Activated CD8-positive, alpha-beta memory T cell treated with anti-CD3 and anti-CD28 coated beads, Interleukin-2, amount 50 U/mL, for 24 hours (primary cell): ENCODE results near the gene USP40.

ENCODE experiments used
- DNase-seq: peaks from one replicate; pipeline ENCODE4 v3.0.0-alpha.2; 2020; ENCODE audit errors: extremely low read depth

The USP40 gene

GRCh38 chr2:233495503-233496496 is 70.8 kb downstream of the USP40 start:
- DNase-seq: no peak

DNA sequence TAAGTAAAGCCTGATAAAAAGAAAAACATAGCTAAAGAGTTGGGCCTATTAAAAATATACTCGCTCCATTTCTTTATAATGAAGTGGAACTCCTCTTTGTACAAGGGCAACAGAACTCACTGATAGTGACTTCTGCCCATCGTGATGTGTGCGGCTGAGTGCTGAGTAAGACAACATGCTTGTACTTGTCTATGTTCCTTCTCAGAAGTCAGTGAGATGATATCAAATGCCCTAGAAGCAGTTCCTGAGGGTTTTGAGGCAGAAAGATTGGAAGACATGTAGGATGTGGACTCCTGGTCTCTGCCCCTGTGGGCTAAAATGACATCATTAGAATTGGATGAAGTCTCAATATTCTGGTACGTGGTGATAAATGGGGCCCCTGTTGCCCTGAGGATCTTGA is 73.8 kb downstream of the USP40 start:
- no peak for DNase-seq

- DNase-seq: no peak
Measured at GRCh38 chr2:233492078-233492477, 74.5 kb downstream of the USP40 start.

DNA sequence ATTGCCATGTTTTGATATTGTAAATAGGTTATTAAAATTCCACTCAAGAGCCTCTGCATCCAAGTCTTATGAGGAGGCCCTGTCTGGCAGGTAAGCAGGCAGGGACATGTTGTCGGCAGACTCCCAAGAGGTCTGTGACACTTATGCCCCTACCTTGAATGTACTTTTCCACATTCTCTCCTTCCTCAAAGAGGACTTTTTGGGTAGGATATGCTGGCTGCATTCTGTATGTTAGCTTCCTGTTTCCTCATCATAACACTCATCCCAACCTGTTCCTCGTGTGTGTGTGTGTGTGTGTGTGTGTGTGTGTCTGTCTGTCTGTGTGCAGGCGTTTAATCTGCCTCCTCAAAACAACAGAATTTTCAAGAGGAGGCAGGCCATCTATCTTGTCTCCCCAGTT is 75.3 kb downstream of the USP40 start:
- no peak for DNase-seq

DNA sequence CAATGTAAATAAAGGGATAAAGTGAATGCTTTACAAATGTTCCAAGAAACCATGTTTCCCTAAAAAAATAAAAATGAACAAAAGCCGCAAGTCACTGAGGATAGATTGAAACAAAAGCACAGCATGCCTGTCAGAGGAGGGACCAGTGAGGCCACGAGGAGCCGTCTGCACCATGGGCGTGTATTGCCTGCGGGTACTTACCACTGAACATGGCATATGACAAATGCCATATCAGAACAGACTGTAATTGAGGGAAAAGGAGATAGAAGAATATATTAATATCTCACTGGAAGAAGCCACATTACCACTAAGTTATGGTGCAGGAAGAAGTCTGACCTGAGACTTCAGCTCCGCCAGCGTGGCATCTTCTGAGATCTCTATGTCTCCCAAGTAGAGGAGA is 75.8 kb downstream of the USP40 start:
- DNase-seq: no peak

- no peak for DNase-seq
Measured at GRCh38 chr2:233489666-233490065, 76.9 kb downstream of the USP40 start.

GRCh38 chr2:233489143-233489542 is 77.4 kb downstream of the USP40 start:
- no peak for DNase-seq

- DNase-seq: no peak
Measured at GRCh38 chr2:233487748-233488345, 78.7 kb downstream of the USP40 start.

GRCh38 chr2:233486778-233487552 is 79.6 kb downstream of the USP40 start:
- no peak for DNase-seq

DNA sequence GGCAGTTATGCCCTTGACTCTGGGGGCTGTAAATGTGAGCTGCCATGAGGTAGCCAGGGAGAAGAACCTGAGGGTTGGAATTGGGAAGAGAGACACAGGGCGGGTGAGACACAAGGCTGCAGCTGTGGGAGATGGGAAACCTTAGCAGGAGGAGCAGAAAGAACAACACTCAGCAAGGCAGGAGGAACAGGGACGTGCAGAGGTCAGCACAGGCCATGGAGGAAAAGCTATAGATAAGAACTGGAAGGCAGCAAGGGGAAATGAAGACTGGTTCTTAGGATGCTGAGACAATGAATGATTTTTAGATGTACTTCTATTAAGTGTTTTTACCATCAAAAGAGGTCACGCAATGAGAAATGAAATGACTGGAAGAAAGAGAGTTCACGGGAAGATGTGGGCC is 80.2 kb downstream of the USP40 start:
- no peak for DNase-seq

DNA sequence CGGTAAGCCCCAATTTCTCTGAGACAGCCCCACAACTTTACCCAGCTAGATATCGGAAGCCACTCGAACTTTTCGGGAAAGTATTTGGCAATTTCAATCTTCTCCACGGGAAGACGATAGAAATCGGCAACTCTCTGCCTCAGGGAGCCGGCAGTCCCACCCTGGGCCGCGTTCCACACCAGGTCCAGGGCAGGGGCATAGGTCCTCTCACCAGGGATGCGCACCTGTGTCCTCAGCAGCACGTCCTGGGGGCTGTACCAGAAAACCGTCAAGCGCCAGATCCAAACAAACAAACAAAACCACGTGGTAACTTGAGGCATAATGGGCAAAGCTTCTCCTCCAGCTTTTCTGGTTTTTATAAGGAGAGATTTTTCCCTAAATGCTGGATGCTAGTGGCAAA is 80.9 kb downstream of the USP40 start:
- no peak for DNase-seq

DNA sequence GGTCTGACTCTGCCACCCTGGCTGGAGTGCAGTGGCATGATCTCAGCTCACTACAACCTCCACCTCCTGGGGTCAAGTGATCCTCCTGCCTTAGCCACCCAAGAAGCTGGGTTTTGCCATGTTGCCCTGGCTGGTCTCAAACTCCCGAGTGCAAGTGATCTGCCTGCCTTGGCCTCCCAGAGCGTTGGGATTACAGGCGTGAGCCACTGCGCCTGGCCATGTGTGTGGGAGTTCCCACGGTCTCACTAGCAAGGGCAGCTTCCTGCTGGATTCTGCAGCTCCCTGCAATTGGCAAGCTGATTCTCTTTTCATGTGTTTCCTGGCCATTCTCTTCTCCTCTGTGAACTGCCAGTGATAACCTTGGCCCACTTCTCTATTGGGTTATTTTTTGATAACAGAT is 84.0 kb downstream of the USP40 start:
- no peak for DNase-seq

- DNase-seq: no peak
Measured at GRCh38 chr2:233481368-233482142, 85.0 kb downstream of the USP40 start.

DNA sequence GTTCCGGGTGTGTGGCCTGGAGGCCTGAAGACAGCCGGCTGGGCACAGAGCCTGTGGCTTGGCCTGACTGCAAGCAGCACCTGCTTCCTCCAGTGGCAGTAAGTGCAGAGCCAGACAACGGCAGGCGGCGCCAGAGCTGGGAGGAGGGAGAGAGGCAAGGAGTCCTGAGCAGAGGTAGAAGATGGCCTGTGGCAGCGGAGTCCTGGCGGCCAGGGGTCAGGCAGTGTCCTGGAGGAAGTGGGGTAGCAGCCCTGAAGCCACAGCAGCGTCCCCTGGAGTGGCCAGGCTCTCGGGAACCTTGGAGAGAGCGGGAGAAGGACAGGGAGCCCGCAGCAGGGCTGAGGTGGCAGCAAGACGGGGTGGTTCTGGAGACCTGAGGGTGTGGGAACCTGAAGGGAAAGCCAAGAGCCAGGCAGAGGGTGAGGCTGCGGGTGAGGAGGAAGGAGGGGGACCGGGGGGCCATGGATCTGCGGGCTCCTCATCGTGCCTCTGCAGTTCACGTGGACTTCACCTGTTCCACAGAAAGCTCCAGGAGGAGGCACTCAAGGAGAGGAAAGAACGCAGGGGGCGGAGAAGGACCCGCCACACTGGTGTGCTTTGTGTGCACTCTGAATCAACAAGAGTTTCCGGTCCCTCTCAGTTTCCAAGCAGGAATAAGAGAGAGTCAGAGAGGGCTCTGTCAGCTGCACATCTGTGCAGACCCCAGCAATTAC is 85.9 kb downstream of the USP40 start:
- DNase-seq: no peak

DNA sequence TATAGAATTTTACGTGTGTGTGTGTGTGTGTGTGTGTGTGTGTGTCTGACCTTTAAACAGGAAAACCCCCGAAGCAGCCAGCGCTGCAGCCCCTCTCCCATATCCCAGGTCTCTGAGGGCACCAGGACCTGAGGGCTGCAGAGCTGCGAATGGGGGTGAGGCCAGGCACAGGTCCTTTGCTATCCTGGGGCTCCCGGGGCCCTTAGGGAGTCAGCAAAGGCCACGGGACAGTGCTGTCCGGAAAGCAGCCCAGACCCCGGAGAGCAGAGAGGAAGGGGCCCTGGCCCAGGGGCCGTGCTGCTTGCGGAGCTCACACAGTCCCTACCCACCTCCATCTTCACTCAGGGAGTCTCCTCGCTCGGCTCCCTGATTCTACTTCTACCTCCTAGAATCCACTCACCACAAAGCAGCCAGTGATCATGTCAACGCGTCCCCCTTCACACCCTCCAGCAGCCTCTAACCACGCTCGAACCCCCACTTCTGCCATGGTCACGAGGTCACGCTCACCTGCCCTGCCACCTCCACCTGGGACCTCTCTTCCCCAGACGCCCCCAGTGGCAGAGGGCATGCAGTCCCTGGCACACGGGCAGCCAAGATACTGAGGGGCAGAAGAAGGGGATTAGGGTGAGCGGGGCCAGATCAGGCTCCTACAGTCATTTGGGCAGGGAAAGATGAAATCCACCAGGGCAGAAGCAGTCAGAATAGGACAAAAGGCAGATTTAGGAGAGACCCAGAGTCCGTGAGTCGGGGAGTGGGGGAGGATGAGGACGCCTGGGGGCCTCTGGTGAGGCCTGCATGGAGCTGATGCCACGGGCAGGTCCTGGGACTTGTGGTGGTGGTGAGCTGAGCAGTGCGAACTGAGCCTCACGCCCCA is 86.7 kb downstream of the USP40 start:
- no peak for DNase-seq

DNA sequence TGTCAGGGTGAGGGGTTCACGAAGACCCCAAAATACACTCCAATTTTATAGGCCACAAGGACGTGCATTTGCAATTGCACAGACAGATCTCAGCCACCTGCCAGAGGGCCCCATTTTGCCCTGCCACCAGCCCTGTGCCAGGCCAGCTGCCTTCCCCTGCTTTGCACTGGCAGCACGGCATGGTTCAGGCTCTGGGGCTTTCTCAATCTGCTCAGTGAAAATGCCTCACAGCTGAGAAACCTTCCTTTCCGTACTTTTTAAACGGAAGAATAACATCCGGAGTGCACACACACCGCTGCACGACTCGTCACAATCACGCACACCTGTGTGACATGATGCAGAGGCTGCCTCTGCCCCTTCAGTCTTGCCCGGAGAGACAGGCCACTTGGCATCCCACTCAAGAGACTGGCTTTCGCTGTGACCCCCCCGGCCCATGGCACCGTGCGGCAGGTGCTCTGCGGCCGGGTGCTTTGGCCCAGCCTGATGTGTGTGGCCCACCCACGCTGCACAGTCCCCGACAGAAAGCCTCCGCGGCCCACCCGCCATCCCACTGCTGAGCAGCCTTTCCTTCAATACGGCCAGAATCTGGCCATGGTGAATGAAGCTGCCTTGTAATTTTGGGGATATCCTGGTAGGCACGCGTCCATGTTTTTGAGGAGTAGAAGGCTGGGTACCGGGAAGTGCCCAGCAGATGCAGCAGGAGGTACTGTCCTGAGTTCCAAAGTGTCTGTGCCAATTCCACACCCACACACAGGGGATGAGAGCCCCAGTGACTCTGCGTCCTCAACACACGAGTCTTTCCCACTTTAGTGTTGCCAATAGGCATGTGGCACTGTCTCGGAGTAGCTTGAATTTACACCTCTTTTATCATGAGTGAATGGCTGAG is 88.8 kb downstream of the USP40 start:
- DNase-seq: no peak

- DNase-seq: no peak
Measured at GRCh38 chr2:233476651-233477547, 89.7 kb downstream of the USP40 start.

DNA sequence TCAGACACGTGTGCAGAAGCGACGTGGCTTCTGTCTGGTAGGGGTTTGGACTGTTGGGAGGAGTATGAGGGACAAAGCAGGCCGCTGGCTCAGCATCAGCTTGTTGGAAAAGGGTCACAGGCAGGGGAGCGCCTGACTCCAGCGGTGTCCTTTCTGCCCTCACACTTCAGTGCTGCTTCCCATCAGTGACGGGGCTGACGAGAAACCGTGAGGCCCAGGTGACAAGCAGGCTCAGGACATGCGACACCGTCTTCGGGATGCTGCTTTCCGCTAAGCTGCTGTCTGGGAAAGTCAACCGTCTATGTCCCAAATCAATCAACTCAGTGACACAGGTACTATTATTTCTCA is 90.5 kb downstream of the USP40 start:
- DNase-seq: no peak
